Breast epithelium (tissue), 4 donors: Measurements from ENCODE around the gene IL37. TPM values are rescaled to one million over a fixed set of nuclear protein-coding genes. Genes with fewer than 3 reads are reported as not detected.

ENCODE experiments used
- DNase-seq, 2 donors: peaks; one replicate each; pipeline ENCODE4 v3.0.0-alpha.2; 2019; ENCODE audit warnings: low spot score in 2 of 2
- H3K27ac ChIP-seq, 2 donors: fragments of 200-600 bp; sonication (generic) in 1 of 2; one replicate each; pipeline ENCODE4 v1.5.1; 2016 to 2019; ENCODE audit warnings: mild to moderate bottlenecking in 1 of 2
- H3K27me3 ChIP-seq, 2 donors: fragments of 200-600 bp; sonication (generic) in 1 of 2; one replicate each; pipeline versions ENCODE4 v1.5.1 to v1.6.0; 2017 to 2019; ENCODE audit warnings: control low read depth in 1 of 2, mild to moderate bottlenecking in 1 of 2
- H3K36me3 ChIP-seq: fragments of 200-600 bp; one replicate; pipeline ENCODE4 v1.5.1; 2019
- H3K4me1 ChIP-seq, 2 donors: fragments of 200-600 bp; sonication (generic); one replicate each; pipeline ENCODE4 v1.5.1; 2016 to 2019; ENCODE audit warnings: control low read depth in 1 of 2
- H3K4me3 ChIP-seq, 3 donors: fragments of 200-600 bp; sonication (generic); 1 replicate in 2 of 3; 2 replicates in 1 of 3; pipeline ENCODE4 v1.5.1; 2016 to 2019; ENCODE audit warnings: mild to moderate bottlenecking in 3 of 3, moderate library complexity in 2 of 3
- H3K9me3 ChIP-seq, 2 donors: fragments of 200-600 bp; sonication (generic) in 1 of 2; one replicate each; pipeline ENCODE4 v1.5.1; 2016 to 2019; ENCODE audit warnings: control low read depth in 1 of 2
- POLR2A ChIP-seq: fragments of 450-650 bp; IDR thresholded peaks from one replicate; pipeline ENCODE4 v1.6.1; 2016; ENCODE audit warnings: antibody characterized with exemption, mild to moderate bottlenecking, moderate library complexity
- POLR2AphosphoS5 ChIP-seq, 3 donors: sonication (generic); formaldehyde crosslinking; IDR thresholded peaks; one replicate each; pipeline ENCODE4 v1.6.1; 2017; ENCODE audit warnings: antibody characterized with exemption in 3 of 3
- intact Hi-C: fragments of 100-400 bp; cut with DNase I; formaldehyde crosslinking; loops from one replicate; pipeline ENCODE4 v1.15.1; 2023; ENCODE audit warnings: low total_unique reads
- total RNA-seq, 3 donors: library from RNA; depleted of rRNA; stranded (reverse); fragments of >200 nt; gene quantifications; one replicate each; pipeline ENCODE4 v1.1.0, GENCODE V29; 2016
- TF ChIP-seq, protein P1 (sequence below), 3 donors: fragments of 450-650 bp; IDR thresholded peaks; one replicate each; pipeline ENCODE4 v1.5.1; 2016 to 2017; ENCODE audit warnings: antibody characterized with exemption in 3 of 3, mild to moderate bottlenecking in 3 of 3, moderate library complexity in 3 of 3

The IL37 gene
- total RNA-seq, 3 donors from 2014 or later: not detected

DNA sequence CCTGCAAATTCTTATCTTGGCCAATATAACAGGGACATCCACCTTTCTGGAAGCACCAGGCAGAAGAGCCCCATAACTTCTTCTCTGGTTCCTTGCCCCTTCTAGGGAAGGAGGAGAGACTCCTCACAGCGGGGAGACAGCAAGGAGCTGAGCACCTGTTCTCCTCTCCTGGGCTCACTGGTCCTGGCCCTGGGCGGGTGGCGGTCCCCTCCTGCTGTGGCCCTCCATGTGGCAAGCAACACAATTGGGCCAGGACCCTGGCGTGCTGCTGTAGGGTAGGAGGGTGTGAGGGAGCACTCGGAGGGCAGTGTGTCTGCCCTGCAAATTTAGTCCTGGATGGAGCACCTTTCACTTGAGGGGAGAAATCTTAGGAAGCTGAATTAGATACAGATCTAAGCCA lies 6.9 kb downstream of the IL37 start:
- intact Hi-C loops: no loop called here
- no peak overlapping the region for H3K27ac ChIP-seq
- DNase-seq: no peak
- H3K36me3 ChIP-seq: no peaks in the 10 kb centered on the region
- peaks cover 0 to 4% of the 10 kb centered on the region in 2 donors for H3K9me3 ChIP-seq
- no peaks in the 10 kb centered on the region for H3K4me1 ChIP-seq
- H3K4me3 ChIP-seq: no peak overlapping the region
- peaks cover 0 to 8% of the 10 kb centered on the region in 2 donors for H3K27me3 ChIP-seq
- TF ChIP-seq POLR2AphosphoS5 (IDR thresholded peaks at IDR 0.05) (no peak), POLR2A (no peak)
- TF ChIP-seq, protein P1, sequence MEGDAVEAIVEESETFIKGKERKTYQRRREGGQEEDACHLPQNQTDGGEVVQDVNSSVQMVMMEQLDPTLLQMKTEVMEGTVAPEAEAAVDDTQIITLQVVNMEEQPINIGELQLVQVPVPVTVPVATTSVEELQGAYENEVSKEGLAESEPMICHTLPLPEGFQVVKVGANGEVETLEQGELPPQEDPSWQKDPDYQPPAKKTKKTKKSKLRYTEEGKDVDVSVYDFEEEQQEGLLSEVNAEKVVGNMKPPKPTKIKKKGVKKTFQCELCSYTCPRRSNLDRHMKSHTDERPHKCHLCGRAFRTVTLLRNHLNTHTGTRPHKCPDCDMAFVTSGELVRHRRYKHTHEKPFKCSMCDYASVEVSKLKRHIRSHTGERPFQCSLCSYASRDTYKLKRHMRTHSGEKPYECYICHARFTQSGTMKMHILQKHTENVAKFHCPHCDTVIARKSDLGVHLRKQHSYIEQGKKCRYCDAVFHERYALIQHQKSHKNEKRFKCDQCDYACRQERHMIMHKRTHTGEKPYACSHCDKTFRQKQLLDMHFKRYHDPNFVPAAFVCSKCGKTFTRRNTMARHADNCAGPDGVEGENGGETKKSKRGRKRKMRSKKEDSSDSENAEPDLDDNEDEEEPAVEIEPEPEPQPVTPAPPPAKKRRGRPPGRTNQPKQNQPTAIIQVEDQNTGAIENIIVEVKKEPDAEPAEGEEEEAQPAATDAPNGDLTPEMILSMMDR (IDR thresholded peaks at IDR 0.05): no peak

DNA sequence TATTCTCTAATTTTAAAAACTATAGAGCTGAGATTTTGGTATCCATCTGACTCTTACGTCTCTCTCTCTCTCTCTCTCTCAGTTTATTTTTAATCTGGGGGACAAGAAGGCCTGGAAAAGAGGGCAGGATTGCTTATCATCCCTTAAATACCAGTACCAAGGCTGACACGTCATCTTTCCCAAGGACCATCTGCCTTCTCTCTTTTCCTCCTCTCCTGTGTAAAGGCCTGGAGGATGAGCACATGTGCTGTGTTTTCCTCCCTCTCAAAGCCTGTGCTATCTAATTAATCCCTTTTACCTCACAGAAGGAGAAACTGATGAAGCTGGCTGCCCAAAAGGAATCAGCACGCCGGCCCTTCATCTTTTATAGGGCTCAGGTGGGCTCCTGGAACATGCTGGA lies 7.3 kb downstream of the IL37 start:
- no peak for DNase-seq
- TF ChIP-seq, protein P1 (IDR thresholded peaks at IDR 0.05): no peak
- TF ChIP-seq POLR2A (no peak), POLR2AphosphoS5 (IDR thresholded peaks at IDR 0.05) (no peak)
- Histone ChIP-seq H3K4me1 (no peaks in the 10 kb centered on the region), H3K27ac (no peak overlapping the region), H3K4me3 (no peak overlapping the region), H3K36me3 (no peaks in the 10 kb centered on the region), H3K9me3 (peaks cover 0 to 4% of the 10 kb centered on the region in 2 donors), H3K27me3 (peaks cover 0 to 6% of the 10 kb centered on the region in 2 donors)
- intact Hi-C loops: no loop called here

DNA sequence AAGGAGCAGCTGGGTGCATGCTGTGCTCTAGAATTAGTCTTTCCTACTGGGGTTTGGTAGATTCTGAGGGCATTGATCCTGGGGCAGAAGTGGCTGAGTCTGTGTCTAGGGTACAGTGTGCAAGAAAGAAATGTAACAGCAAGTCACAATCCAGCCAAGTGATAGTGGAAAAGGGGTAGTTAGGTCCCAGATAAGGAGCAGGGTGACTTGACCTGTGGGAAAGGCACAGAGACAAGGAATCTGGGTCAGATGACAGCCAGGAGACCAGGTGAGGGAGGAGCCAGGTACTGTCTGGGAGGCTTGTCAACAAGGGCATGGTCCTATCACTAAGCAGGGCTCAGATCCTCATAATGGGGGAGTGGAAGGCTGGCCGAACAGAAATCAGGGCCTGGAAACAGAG lies 8.1 kb downstream of the IL37 start:
- TF ChIP-seq, protein P1 (IDR thresholded peaks at IDR 0.05): no peak
- TF ChIP-seq POLR2A: no peak
- no peak for TF ChIP-seq POLR2AphosphoS5 (IDR thresholded peaks at IDR 0.05)
- Histone ChIP-seq H3K36me3 (no peaks in the 10 kb centered on the region), H3K27me3 (peaks cover 0 to 6% of the 10 kb centered on the region in 2 donors), H3K27ac (no peak overlapping the region), H3K4me3 (no peak overlapping the region), H3K9me3 (peaks cover 0 to 4% of the 10 kb centered on the region in 2 donors), H3K4me1 (no peaks in the 10 kb centered on the region)
- no peak for DNase-seq
- intact Hi-C loops: no loop called here

DNA sequence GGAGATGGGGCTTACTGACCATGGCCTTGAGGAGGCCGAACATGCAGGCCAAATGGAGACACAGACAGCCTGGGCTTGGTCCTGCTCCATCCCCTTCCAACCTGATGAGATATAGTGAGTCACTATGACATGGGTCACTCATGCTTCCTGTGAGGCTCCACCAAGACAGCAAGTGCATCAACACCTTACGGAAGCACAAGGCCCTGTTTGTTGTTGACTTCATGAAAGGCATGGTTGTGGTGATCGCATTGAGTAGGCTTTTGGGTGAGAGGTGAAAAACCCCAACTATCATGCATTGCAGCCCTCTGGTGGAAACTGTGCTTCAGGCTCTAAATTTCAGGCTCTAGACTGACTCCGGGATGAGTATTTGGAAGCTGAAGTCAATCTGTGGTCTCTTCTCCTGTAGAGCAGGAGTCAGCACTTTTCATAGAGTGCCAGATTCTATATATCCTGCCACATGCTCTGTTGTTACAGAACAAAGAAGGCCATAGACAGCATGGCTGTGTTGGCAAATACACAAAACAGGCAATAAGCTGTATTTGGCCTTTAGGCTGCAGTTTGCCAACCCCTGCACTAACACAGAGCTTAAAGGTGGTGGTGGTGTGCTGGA lies 10.1 kb downstream of the IL37 start:
- no peak overlapping the region for H3K4me3 ChIP-seq
- TF ChIP-seq POLR2AphosphoS5 (IDR thresholded peaks at IDR 0.05): no peak
- TF ChIP-seq, protein P1 (IDR thresholded peaks at IDR 0.05): no peak
- intact Hi-C loops: no loop called here

DNA sequence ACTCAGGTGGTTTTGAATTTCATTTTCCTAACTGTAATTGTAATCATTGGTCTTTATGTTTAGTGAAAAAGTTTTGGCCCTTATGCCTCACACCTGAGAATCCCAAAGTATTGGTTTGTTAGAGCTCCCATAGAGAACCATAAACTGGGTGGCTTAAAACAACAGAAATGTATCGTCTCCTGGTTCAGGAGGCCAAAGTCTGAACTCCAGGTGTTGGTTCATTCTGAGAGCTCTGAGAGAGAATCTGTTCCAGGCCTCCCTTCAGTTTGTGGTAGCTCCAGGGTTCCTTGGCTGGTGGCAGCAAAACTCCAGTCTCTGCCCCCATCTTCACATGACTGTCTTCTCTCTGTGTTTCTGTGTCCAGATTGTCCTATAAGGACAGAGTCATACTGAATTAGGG lies 11.0 kb downstream of the IL37 start:
- TF ChIP-seq POLR2A (no peak), POLR2AphosphoS5 (IDR thresholded peaks at IDR 0.05) (no peak)
- TF ChIP-seq, protein P1 (IDR thresholded peaks at IDR 0.05): no peak
- DNase-seq: no peak
- intact Hi-C loops: no loop called here
- Histone ChIP-seq H3K4me3 (no peak overlapping the region), H3K27ac (no peak overlapping the region), H3K27me3 (peaks cover 0 to 6% of the 10 kb centered on the region in 2 donors), H3K36me3 (no peaks in the 10 kb centered on the region), H3K9me3 (peaks cover 0 to 4% of the 10 kb centered on the region in 2 donors), H3K4me1 (no peaks in the 10 kb centered on the region)

More for the DNA sequence above, 10.1 kb downstream of the IL37 start:
- Histone ChIP-seq H3K36me3 (no peaks in the 10 kb centered on the region), H3K27me3 (peaks cover 0 to 9% of the 10 kb centered on the region in 2 donors), H3K9me3 (peaks cover 0 to 4% of the 10 kb centered on the region in 2 donors), H3K4me1 (no peaks in the 10 kb centered on the region), H3K27ac (no peak overlapping the region)
- no peak for DNase-seq
